ENCODE measurements around the gene CARS1. TPM values are rescaled to one million over a fixed set of nuclear protein-coding genes. Genes with fewer than 3 reads are reported as not detected.

The CARS1 gene
- polyA plus RNA-seq (2012; ENCODE audit: insufficient read depth, insufficient read length, low read depth) = 134 TPM

DNA sequence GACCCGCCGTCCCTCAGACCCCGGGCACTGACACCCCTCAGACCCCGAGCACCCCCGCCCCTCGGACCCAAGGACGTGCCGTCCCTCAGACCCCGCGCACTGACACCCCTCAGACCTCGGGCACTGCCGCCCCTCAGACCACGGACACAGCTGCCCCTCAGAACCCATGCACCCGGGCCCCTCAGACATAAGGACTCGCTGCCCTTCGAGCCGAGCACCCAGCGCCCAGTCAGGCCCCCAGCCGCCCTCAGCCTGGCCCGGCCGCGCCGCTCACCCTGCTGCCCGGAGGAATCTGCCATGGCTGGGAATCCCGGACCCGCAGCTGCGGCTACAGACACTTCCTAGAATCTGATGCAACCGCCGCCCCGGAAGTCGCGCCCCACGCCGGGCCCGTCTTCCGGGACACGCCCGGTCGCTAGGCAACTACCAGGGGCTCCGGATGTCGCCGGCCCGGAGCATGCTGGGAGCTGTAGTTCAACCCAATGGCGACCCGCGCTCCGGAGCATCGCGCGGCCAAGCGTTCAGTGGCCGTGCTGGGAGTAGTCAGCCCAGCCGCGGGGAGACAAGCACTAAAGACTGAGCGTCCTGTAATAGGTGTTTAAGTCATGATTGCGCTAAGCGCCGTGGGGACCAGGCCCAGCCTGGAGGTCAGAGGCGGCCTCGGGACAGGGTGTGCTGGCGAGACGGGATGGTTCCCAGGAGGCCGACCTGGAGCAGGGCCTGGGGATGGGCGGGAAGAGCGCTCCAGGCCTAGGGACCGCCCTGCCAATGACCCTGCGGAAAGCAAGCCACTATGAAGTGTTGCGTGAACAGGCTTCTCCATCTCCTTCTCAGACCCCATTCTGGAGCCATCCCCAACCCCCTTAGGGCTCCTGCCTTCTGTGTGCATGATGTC lies at the start of gene CARS1:
CARS1 (minus strand) TSS at position 355 of the 895 bp plus-strand sequence; CDS start at position 299, 56 bp downstream.
- peak; percentile 91 for DNase-seq
- Histone ChIP-seq H3K4me1 (no peaks in the 10 kb centered on the region), H3K27me3 (no peaks in the 10 kb centered on the region), H3K4me3 (ENCODE audit: low read depth, low read length) (peak within 1 kb of the TSS; percentile 83), H3K36me3 (no peaks in the 10 kb centered on the region), H3K9me3 (no peaks in the 10 kb centered on the region)
- TF ChIP-seq, protein P1, sequence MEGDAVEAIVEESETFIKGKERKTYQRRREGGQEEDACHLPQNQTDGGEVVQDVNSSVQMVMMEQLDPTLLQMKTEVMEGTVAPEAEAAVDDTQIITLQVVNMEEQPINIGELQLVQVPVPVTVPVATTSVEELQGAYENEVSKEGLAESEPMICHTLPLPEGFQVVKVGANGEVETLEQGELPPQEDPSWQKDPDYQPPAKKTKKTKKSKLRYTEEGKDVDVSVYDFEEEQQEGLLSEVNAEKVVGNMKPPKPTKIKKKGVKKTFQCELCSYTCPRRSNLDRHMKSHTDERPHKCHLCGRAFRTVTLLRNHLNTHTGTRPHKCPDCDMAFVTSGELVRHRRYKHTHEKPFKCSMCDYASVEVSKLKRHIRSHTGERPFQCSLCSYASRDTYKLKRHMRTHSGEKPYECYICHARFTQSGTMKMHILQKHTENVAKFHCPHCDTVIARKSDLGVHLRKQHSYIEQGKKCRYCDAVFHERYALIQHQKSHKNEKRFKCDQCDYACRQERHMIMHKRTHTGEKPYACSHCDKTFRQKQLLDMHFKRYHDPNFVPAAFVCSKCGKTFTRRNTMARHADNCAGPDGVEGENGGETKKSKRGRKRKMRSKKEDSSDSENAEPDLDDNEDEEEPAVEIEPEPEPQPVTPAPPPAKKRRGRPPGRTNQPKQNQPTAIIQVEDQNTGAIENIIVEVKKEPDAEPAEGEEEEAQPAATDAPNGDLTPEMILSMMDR (IDR thresholded peaks at IDR 0.05; ENCODE audit: low read depth, low read length) = no peak

DNA sequence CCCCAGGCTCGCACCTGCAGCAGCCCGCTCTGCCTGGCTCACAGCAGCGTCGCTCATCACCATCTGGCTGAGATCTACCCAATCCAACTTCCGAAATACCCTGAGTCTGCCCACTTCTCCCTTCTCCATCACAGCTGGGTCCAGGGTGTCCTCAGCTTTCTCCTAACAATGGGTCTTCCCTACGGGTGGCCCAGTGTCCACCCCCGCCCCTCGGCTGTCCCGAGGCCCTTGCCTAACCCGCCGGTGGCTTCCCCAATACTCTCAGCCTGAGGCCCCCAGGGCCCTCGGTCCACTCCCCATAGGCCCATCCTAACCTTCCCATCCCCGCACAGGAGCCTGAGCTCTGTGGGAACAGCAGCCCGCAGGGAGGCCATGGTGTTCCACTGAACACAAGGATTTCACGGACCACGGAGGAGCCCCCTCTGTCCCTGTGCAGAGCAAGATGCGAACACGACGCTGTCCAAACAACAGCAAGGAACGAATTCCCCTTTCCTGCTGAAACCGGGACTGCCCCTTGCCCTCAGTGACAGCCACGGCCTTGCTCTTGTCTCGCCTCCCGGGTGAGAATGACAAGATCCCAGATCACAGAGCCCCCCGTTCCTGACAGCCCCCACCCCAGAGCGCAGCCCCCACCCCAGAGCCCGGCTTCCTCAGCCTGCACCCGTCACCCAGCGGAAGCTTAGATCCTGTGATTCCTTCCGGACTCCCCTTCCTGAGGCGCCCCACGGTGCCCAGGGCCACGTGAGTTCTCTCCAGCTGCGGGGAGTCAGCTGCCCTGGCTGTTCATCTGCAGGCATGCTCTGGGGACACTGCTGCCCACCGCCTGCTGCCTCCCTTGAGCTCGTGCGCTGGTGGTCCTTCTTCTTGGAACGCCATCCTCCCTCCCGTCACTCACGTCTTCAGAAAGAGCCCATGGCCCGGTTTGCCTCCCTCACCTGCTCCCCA lies 48.8 kb upstream of the CARS1 start:
- H3K4me1 ChIP-seq = no peaks in the 10 kb centered on the region
- DNase-seq = no peak
- no peak overlapping the region for H3K4me3 ChIP-seq (ENCODE audit: low read depth, low read length)
- H3K27me3 ChIP-seq = no peaks in the 10 kb centered on the region
- TF ChIP-seq, protein P1 (IDR thresholded peaks at IDR 0.05; ENCODE audit: low read depth, low read length) = no peak
- H3K9me3 ChIP-seq = no peaks in the 10 kb centered on the region
- H3K36me3 ChIP-seq = no peaks in the 10 kb centered on the region

DNA sequence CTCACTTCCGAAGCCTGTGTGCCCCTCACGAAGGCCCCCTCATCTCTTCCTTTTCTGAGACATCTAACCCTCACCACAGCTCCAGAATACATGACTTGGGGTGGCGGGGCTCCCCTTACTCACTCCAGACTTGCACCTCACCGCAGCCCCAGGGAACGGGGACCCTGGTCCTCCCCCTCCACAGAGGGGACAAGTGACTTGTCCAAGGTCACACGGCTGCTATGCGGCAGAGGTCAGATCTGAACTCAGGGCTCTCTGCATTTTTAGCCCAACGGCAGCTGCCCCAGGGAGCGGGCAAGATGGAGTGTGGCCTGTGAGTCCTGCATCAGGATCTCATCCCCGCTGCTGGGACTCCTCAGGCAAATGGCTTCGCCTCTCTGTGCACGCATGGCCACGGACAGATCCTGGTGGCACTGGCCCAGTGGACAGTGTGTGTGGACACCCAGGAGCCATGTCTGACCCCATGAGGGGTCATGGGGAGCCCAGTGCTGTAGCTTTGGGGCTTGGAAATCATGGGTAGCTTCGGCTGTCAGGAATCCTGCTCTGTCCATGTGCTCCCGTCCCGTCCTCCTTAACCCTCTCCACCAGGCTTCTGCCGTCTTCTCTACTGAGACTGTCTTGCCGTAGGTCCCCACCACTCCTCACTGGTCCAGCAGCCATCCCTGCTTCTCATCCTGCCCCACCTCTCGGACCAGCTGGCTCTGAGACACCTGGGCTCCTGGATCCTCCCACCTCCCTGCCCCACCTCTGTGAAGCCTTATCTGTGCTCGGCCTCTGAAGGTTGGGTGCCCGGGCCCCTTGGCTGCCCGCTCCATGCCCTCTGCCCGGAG lies 48.0 kb upstream of the CARS1 start:
- TF ChIP-seq, protein P1 (IDR thresholded peaks at IDR 0.05; ENCODE audit: low read depth, low read length) = no peak
- no peaks in the 10 kb centered on the region for H3K9me3 ChIP-seq
- no peaks in the 10 kb centered on the region for H3K36me3 ChIP-seq
- no peaks in the 10 kb centered on the region for H3K4me1 ChIP-seq
- no peak overlapping the region for H3K4me3 ChIP-seq (ENCODE audit: low read depth, low read length)
- no peak for DNase-seq
- H3K27me3 ChIP-seq = no peaks in the 10 kb centered on the region

DNA sequence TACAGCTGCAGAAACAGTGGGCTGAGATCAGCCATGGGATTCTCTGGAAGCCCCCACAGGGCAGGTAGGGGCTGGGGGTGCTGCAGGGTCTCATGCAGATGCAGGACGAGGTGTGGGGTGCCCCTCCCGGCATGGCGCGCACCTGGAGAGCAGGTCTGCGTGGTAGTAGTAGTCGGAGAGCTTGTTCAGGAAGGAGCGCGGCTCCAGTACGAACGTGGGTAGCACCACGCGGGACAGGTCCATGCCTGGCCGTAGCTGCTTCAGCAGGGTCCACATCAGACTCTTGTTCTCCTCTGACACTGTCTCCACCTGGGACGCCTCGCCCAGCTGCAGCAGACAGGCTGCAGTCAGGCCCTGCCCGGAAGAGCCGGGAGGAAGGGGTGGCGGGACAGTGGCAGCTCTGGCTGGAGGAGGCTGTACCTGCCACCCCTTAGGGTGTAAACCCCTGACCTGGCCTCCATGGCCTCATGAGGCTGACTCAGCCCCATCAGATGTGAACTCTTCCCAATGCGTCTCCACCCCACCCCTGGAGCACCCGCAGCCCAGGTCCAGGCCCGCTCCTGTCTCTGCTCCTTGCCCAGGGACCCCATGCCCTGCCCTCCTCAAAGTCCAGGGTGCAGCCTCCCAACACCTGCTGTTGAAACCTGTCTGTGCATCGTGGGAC lies 47.0 kb upstream of the CARS1 start:
- H3K4me1 ChIP-seq = no peaks in the 10 kb centered on the region

DNA sequence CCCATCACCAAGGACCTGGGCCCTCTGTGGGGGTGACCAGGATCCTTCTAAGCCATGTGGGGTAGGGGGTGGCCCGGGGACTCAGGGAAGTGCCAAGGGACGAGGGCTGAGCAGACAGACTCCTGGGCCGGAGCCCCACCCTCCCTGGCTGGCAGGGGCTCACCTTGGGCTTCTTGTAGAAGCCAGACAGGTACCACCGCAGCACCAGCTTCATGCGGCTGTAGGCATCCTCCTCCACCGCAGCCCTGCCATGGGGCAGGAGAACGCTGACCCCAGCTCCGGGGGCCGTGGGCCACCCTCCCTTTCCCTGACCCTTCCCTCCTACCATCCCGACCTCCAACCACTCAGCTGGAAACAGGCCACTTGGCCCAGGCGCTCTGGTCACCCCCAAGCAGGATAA lies 45.9 kb upstream of the CARS1 start:
- no peaks in the 10 kb centered on the region for H3K27me3 ChIP-seq
- TF ChIP-seq, protein P1 (IDR thresholded peaks at IDR 0.05; ENCODE audit: low read depth, low read length) = no peak
- no peak for DNase-seq
- no peaks in the 10 kb centered on the region for H3K36me3 ChIP-seq
- H3K4me3 ChIP-seq (ENCODE audit: low read depth, low read length) = no peak overlapping the region
- no peaks in the 10 kb centered on the region for H3K9me3 ChIP-seq
- no peaks in the 10 kb centered on the region for H3K4me1 ChIP-seq

More for the DNA sequence above, 47.0 kb upstream of the CARS1 start:
- H3K36me3 ChIP-seq = no peaks in the 10 kb centered on the region
- TF ChIP-seq, protein P1 (IDR thresholded peaks at IDR 0.05; ENCODE audit: low read depth, low read length) = no peak
- no peaks in the 10 kb centered on the region for H3K9me3 ChIP-seq
- no peak for DNase-seq
- H3K27me3 ChIP-seq = no peaks in the 10 kb centered on the region
- no peak overlapping the region for H3K4me3 ChIP-seq (ENCODE audit: low read depth, low read length)

Data from BE2C (cell line).